Kidney (tissue), 14 donors: Measurements from ENCODE around the gene ARAP1. TPM values are rescaled to one million over a fixed set of nuclear protein-coding genes. Genes with fewer than 3 reads are reported as not detected.

ENCODE experiments used
- DNase-seq, 5 donors: peaks; one replicate each; pipeline ENCODE4 v3.0.0-alpha.2; 2013 to 2020
- FAIRE-seq: peaks from 2 replicates; lab custom pipeline; 2012; peaks lifted over from hg19 to GRCh38; lab: Jason Lieb, UNC
- H3K27ac ChIP-seq, 2 donors: one replicate each; pipeline ENCODE4 v1.7.0; 2013; ENCODE audit warnings: low read depth in 2 of 2, low read length in 2 of 2, inconsistent platforms in 1 of 2
- H3K27me3 ChIP-seq: one replicate; pipeline ENCODE4 v1.7.1; 2013; ENCODE audit warnings: low read length, inconsistent platforms; ENCODE audit not compliant: control insufficient read depth, insufficient read depth
- H3K36me3 ChIP-seq, 3 donors: one replicate each; pipeline versions ENCODE4 v1.7.0 to v1.7.1; 2013; ENCODE audit warnings: low read length in 3 of 3, control low read depth in 1 of 3, inconsistent platforms in 1 of 3; ENCODE audit not compliant: insufficient read depth in 3 of 3, control insufficient read depth in 2 of 3
- H3K4me1 ChIP-seq, 3 donors: one replicate each; pipeline versions ENCODE4 v1.7.0 to v1.7.1; 2013; ENCODE audit warnings: low read length in 3 of 3, inconsistent platforms in 1 of 3, low read depth in 1 of 3; ENCODE audit not compliant: control insufficient read depth in 2 of 3, insufficient read depth in 2 of 3
- H3K4me3 ChIP-seq, 3 donors: one replicate each; pipeline versions ENCODE4 v1.7.0 to v1.8.1; 2013; ENCODE audit warnings: low read length in 3 of 3, control low read depth in 1 of 3, inconsistent platforms in 1 of 3
- H3K9ac ChIP-seq, 3 donors: one replicate each; pipeline versions ENCODE4 v1.7.0 to v1.7.1; 2013; ENCODE audit warnings: low read length in 3 of 3, control low read depth in 1 of 3, inconsistent platforms in 1 of 3
- H3K9me3 ChIP-seq, 3 donors: one replicate each; pipeline versions ENCODE4 v1.7.0 to v1.7.1; 2013; ENCODE audit warnings: low read length in 3 of 3, control low read depth in 1 of 3, inconsistent platforms in 1 of 3; ENCODE audit not compliant: control insufficient read depth in 2 of 3, insufficient read depth in 1 of 3
- intact Hi-C: fragments of 100-400 bp; cut with DNase I; formaldehyde crosslinking; loops from one replicate; pipeline ENCODE4 v1.11.1; 2022
- polyA plus RNA-seq: library from polyadenylated mRNA; stranded (reverse); fragments of 350-450 nt; fragmentation: Illumina TruSeq; extraction: RNeasy Lipid Tissue Mini Kit (QIAGEN cat#74804); gene quantifications from one replicate; pipeline ENCODE4 v1.2.3, GENCODE V29; 2014; ENCODE audit warnings: low read depth, low replicate concordance; ENCODE audit not compliant: insufficient read depth
- total RNA-seq: library from RNA; stranded (reverse); fragmentation: NEBNext Ultra II Directional; extraction: Animal tissue kit (Norgen Biotek cat#: 25700); gene quantifications from one replicate; pipeline ENCODE4 v1.2.1, GENCODE V29; 2021
- TF ChIP-seq, protein P1 (sequence below): IDR thresholded peaks from 3 replicates; pipeline ENCODE4 v1.5.1; 2012; ENCODE audit warnings: mild to moderate bottlenecking, moderate library complexity, borderline replicate concordance; ENCODE audit not compliant: insufficient read depth; ENCODE audit errors: extremely low read depth
- donor health status: control.
- donor health status: control.
- donor health status: control.
- donor health status: control.
- donor health status: control.
- donor health status: DM: yes; HTN: yes; CAD: no.
- donor health status: Normal renal cell carcinoma (clear cell type).

Gene ARAP1
- total and polyA plus RNA-seq, 2 donors from 2014 or later = 58.2 to 80.8 TPM

DNA sequence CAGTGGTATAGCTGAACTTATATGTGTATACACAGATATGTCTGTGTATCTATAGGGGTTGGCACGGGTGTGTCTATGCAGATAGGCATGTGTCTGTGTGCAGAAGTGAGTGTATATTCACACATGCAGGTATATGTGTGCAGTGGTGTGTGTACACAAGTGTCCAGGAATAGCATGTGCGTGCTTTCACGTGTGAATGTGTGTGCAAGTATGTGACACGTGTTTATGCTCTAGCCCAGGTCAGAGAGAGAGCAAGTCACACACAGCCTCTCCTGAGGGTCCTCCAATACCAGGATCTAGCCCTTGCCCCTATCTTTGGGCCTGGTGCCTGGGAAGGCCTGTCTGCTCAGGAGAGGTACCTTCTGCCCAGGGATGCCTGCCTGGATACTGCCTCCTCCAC, 104.3 kb downstream of the ARAP1 start:
- H3K4me3 ChIP-seq = no peak overlapping the region
- no peak overlapping the region for H3K27ac ChIP-seq
- H3K9me3 ChIP-seq = no peaks in the 10 kb centered on the region
- H3K36me3 ChIP-seq = no peaks in the 10 kb centered on the region
- FAIRE-seq (no peak), DNase-seq (no peak)
- H3K27me3 ChIP-seq = no peaks in the 10 kb centered on the region
- no peaks in the 10 kb centered on the region for H3K4me1 ChIP-seq
- intact Hi-C loops = no loop called here
- TF ChIP-seq, protein P1, sequence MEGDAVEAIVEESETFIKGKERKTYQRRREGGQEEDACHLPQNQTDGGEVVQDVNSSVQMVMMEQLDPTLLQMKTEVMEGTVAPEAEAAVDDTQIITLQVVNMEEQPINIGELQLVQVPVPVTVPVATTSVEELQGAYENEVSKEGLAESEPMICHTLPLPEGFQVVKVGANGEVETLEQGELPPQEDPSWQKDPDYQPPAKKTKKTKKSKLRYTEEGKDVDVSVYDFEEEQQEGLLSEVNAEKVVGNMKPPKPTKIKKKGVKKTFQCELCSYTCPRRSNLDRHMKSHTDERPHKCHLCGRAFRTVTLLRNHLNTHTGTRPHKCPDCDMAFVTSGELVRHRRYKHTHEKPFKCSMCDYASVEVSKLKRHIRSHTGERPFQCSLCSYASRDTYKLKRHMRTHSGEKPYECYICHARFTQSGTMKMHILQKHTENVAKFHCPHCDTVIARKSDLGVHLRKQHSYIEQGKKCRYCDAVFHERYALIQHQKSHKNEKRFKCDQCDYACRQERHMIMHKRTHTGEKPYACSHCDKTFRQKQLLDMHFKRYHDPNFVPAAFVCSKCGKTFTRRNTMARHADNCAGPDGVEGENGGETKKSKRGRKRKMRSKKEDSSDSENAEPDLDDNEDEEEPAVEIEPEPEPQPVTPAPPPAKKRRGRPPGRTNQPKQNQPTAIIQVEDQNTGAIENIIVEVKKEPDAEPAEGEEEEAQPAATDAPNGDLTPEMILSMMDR = no peak
- no peak overlapping the region for H3K9ac ChIP-seq

DNA sequence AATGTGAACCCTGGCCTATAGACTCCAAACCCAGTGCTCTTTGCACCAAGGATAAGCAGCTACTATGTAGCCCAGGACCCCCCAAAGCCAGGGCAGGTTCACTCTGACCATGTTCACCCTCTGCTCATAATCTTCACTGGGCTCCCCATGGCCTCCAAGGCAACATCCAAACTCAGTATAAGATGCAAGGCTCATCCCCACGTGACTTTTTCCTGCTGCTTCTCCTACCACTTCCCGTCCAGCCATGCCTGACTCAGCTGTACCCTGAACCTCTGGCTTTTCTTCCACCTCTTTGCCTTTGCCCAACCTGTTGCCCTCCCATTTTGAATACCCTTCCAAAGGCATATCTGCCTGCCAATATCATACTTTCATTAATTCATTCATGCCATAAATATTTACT, 105.7 kb downstream of the ARAP1 start:
- Histone ChIP-seq H3K27me3 (peaks cover 4% of the 10 kb centered on the region), H3K9me3 (no peaks in the 10 kb centered on the region), H3K36me3 (no peaks in the 10 kb centered on the region), H3K9ac (no peak overlapping the region), H3K4me3 (no peak overlapping the region), H3K27ac (no peak overlapping the region), H3K4me1 (no peaks in the 10 kb centered on the region)
- TF ChIP-seq, protein P1 = no peak
- FAIRE-seq = no peak
- DNase-seq = no peak
- intact Hi-C loops = no loop called here

DNA sequence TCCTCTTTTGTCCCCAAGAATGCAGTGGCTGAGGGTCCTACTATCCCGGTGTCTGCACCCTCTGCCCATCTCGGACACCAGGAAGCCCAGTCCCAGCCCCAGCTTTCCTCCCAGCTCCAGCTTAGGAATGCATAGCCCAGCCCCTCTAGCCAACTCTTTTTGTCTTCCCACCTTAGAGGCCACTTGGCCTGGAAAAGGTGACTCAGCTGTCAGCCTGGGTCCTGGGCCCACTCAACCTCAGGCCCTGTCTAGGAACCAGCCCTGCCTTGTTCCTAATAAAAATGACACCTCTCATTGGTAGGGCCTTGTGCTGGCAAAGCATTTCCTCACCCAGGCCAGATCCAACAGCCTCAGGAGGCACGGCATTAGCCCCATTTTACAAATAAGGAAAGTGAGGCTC, 106.2 kb downstream of the ARAP1 start:
- Histone ChIP-seq H3K27ac (no peak overlapping the region), H3K36me3 (no peaks in the 10 kb centered on the region), H3K9ac (no peak overlapping the region), H3K9me3 (no peaks in the 10 kb centered on the region), H3K27me3 (peaks cover 9% of the 10 kb centered on the region), H3K4me1 (no peaks in the 10 kb centered on the region), H3K4me3 (no peak overlapping the region)
- intact Hi-C loops = no loop called here
- no peak for FAIRE-seq
- TF ChIP-seq, protein P1 = no peak
- DNase-seq = no peak

DNA sequence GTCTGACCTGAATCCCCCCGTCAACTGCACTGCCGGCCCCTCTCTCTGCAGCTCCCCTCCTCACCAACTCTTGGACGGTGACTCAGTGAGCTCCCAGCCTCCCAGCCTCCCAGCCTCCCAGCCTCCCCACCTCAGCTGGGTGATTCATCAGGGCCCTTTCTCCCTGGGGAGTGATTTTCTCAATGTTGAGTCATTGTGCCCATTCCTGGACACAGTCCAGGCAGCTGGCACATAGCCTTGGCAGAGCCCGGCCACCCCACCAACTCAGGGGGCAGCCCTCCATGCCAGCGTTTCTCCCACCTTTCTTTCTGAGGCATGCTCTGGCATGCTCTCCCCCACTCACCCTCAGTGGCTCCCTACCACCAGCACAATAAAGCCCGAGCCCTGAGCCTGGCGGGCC, 108.7 kb downstream of the ARAP1 start:
- Histone ChIP-seq H3K4me1 (no peaks in the 10 kb centered on the region), H3K9ac (no peak overlapping the region), H3K27me3 (peaks cover 15% of the 10 kb centered on the region), H3K36me3 (no peaks in the 10 kb centered on the region), H3K27ac (no peak overlapping the region), H3K4me3 (no peak overlapping the region), H3K9me3 (no peaks in the 10 kb centered on the region)
- DNase-seq = no peak
- FAIRE-seq = no peak
- TF ChIP-seq, protein P1 = no peak
- intact Hi-C loops = loop anchor here (5.0 kb wide), 1 partner anchor 56 kb away; no protein-coding TSS in a partner anchor
